ENCODE measurements around the gene ACSM3. TPM values are rescaled to one million over a fixed set of nuclear protein-coding genes. Genes with fewer than 3 reads are reported as not detected.

Gene ACSM3
- total RNA-seq, 1 donor from 2014 or later: 34.3 TPM

DNA sequence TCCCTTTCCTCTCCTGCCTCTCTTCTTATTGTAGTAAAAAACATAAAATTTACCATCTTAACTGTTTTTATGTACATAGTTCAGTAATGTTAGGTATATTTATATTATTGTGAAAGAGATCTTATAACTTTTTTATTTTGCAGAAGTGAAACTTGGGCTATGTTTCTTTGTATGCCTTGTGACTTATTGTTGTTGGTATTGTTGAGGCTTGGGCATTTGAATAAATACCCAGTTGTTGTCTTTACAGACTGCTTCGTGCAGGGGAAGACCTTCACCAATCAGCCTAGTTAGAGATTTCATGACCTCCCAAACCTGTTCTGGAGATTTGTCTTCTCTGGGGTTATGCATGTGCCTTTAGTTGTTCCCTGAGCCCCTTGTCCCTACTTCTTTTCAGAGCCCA lies 74.4 kb downstream of the ACSM3 start:
- ATAC-seq (no peak), DNase-seq (no peak)
- Histone ChIP-seq H3K36me3 (no peaks in the 10 kb centered on the region), H3K27me3 (no peaks in the 10 kb centered on the region), H3K4me1 (no peaks in the 10 kb centered on the region), H3K9me3 (no peaks in the 10 kb centered on the region), H3K4me3 (no peak overlapping the region), H3K27ac (no peak overlapping the region)
- intact Hi-C loops (cut with DNase I): no loop called here
- TF ChIP-seq, protein P1, sequence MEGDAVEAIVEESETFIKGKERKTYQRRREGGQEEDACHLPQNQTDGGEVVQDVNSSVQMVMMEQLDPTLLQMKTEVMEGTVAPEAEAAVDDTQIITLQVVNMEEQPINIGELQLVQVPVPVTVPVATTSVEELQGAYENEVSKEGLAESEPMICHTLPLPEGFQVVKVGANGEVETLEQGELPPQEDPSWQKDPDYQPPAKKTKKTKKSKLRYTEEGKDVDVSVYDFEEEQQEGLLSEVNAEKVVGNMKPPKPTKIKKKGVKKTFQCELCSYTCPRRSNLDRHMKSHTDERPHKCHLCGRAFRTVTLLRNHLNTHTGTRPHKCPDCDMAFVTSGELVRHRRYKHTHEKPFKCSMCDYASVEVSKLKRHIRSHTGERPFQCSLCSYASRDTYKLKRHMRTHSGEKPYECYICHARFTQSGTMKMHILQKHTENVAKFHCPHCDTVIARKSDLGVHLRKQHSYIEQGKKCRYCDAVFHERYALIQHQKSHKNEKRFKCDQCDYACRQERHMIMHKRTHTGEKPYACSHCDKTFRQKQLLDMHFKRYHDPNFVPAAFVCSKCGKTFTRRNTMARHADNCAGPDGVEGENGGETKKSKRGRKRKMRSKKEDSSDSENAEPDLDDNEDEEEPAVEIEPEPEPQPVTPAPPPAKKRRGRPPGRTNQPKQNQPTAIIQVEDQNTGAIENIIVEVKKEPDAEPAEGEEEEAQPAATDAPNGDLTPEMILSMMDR (IDR thresholded peaks at IDR 0.05): no peak

DNA sequence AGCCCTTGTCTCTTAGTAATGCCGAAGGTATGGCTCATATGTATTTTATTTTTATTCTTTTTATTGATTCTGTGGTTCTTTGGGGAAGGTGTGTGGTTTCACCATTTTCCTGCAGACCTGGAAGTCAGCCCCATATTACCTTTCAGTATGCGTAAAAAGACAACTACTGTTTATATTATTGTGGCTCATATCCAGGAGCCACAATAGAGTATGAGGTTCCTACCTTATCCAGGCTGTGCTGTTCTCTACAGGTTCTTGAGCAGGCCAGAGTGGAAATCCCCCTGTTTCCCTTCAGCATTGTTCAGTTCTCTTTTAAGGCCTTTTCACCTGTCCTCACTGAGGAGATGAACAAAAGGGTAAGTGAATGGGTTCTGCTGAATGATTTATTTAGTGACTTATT lies 75.7 kb downstream of the ACSM3 start:
- Histone ChIP-seq H3K9me3 (no peaks in the 10 kb centered on the region), H3K36me3 (no peaks in the 10 kb centered on the region), H3K4me3 (no peak overlapping the region), H3K27ac (no peak overlapping the region), H3K27me3 (no peaks in the 10 kb centered on the region), H3K4me1 (no peaks in the 10 kb centered on the region)
- no peak for DNase-seq
- intact Hi-C loops (cut with DNase I): no loop called here
- TF ChIP-seq, protein P1 (IDR thresholded peaks at IDR 0.05): no peak
- no peak for ATAC-seq

DNA sequence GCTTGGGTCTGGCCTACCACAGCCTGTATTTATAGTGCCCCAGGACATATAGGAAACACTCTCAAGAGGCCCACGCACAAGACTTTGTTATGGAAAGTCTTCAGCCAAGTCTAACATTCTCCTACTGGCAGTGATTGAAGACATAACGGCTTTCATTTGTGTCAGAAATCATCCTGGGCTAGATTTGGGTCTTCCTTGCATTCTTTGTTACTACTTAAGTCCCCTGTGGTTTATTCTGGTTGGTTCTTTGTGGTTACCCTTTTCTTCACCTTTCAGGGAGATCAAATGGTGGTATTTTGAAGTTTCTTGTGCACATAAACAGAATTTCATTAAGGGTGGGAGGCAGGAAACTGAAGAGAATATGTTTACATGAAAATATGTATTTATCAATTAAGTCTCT lies 80.2 kb downstream of the ACSM3 start:
- ATAC-seq (no peak), DNase-seq (no peak)
- no peak overlapping the region for H3K4me3 ChIP-seq
- no peaks in the 10 kb centered on the region for H3K9me3 ChIP-seq
- no peaks in the 10 kb centered on the region for H3K27me3 ChIP-seq
- intact Hi-C loops (cut with DNase I): no loop called here
- TF ChIP-seq, protein P1 (IDR thresholded peaks at IDR 0.05): no peak
- peaks cover 5% of the 10 kb centered on the region for H3K4me1 ChIP-seq
- H3K27ac ChIP-seq: no peak overlapping the region
- H3K36me3 ChIP-seq: no peaks in the 10 kb centered on the region

DNA sequence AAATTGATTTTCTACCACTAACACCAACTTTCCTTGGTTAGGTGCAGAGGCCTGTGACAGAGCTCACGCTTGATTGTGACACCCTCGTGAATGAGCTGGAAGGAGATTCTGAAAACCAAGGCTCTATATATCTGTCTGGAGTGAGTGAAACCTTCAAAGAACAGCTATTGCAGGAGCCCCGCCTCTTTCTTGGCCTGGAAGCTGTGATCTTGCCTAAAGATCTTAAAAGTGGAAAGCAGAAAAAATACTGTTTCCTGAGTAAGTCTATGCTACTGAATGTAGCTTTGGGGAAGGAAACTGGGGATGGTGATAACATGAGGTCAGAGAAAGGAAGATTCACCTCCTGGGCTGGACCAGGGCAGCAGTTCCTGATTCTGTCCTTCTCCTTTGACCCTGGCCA lies 80.8 kb downstream of the ACSM3 start:
- peaks cover 7% of the 10 kb centered on the region for H3K4me1 ChIP-seq
- DNase-seq: no peak
- no peaks in the 10 kb centered on the region for H3K27me3 ChIP-seq
- intact Hi-C loops (cut with DNase I): no loop called here
- TF ChIP-seq, protein P1 (IDR thresholded peaks at IDR 0.05): no peak
- H3K4me3 ChIP-seq: no peak overlapping the region
- H3K36me3 ChIP-seq: no peaks in the 10 kb centered on the region
- H3K9me3 ChIP-seq: no peaks in the 10 kb centered on the region
- no peak for ATAC-seq
- no peak overlapping the region for H3K27ac ChIP-seq

DNA sequence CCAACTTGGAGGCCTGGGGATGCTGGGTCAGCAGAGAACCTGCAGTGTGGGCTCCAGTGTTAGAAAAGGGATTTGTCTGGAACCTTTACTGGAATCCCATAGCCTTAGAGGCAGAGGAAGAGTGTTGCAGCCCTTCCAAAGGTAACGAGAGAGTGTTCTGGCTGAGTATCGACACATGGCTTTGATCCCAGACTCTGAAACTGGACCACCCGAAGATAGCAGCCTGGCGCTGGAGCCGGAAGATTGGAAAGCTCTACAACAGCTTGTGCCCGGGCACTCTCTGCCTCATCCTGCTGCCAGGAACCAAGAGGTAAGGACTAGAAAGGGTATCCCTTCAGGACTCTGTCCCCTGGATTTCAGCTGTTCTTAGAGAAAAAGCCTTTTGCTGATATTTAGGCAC lies 82.2 kb downstream of the ACSM3 start:
- TF ChIP-seq, protein P1 (IDR thresholded peaks at IDR 0.05): no peak
- no peaks in the 10 kb centered on the region for H3K9me3 ChIP-seq
- no peak for ATAC-seq
- H3K27ac ChIP-seq: no peak overlapping the region
- intact Hi-C loops (cut with DNase I): loop anchor here (5.0 kb wide), 1 partner anchor 241 kb away; no protein-coding TSS in a partner anchor
- H3K36me3 ChIP-seq: no peaks in the 10 kb centered on the region
- peaks cover 22% of the 10 kb centered on the region for H3K4me1 ChIP-seq
- no peak for DNase-seq
- H3K4me3 ChIP-seq: no peak overlapping the region
- no peaks in the 10 kb centered on the region for H3K27me3 ChIP-seq

DNA sequence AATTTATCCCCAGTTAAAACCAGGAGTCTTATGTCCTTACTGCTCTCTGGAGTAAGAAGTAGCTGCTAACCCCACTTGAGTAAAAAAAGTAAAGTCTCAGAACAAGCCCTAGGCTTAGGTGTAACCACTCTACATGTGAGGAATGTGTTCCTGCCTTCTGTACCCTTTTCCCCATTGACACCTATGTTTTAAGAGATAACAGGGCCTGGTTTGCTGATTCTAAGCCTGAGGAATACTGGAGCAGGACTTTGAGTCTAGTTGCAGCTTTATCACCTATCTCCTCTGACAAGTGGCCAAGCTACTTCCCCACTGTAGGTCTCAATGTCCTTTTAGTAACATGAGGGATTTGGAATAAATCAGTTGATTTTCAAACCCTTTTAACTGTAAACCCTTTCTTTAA lies 82.7 kb downstream of the ACSM3 start:
- Histone ChIP-seq H3K27ac (no peak overlapping the region), H3K4me1 (peaks cover 27% of the 10 kb centered on the region), H3K4me3 (no peak overlapping the region), H3K9me3 (no peaks in the 10 kb centered on the region), H3K36me3 (no peaks in the 10 kb centered on the region), H3K27me3 (no peaks in the 10 kb centered on the region)
- TF ChIP-seq, protein P1 (IDR thresholded peaks at IDR 0.05): no peak
- no peak for ATAC-seq
- DNase-seq: no peak
- intact Hi-C loops (cut with DNase I): loop anchor here (5.0 kb wide), 1 partner anchor 241 kb away; no protein-coding TSS in a partner anchor
